Suprapubic skin (tissue), 4 donors: ENCODE results near the gene ARFGEF3.

Experiments
- CTCF ChIP-seq, 2 donors: fragments of 200-600 bp in 1 of 2; fragments of 450-650 bp in 1 of 2; sonication (generic) in 1 of 2; IDR thresholded peaks; one replicate each; pipeline ENCODE4 v1.5.1; 2016 to 2019; ENCODE audit warnings: antibody characterized with exemption in 2 of 2, mild to moderate bottlenecking in 1 of 2, moderate library complexity in 1 of 2
- POLR2A ChIP-seq, 2 donors: fragments of 450-650 bp; IDR thresholded peaks; one replicate each; pipeline ENCODE4 v1.6.1; 2017; ENCODE audit warnings: antibody characterized with exemption in 2 of 2, mild to moderate bottlenecking in 2 of 2, moderate library complexity in 2 of 2
- POLR2AphosphoS5 ChIP-seq, 3 donors: sonication (generic); formaldehyde crosslinking; IDR thresholded peaks; one replicate each; pipeline ENCODE4 v1.6.1; 2017; ENCODE audit warnings: antibody characterized with exemption in 3 of 3

- TF ChIP-seq CTCF (IDR thresholded peaks at IDR 0.05) = no peak
- TF ChIP-seq POLR2A (IDR thresholded peaks at IDR 0.05) = no peak
- TF ChIP-seq POLR2AphosphoS5 (IDR thresholded peaks at IDR 0.05) = no peak
Observed at GRCh38 chr6:138159246-138159645, 2.5 kb upstream of the ARFGEF3 start.
